ENCODE measurements around the gene HECW1.
"Not testable (repeated sequence)": the region's sequence is repeated elsewhere in the genome, so short reads cannot be mapped to it uniquely, and the experiment has no call there.

HECW1 gene

DNA sequence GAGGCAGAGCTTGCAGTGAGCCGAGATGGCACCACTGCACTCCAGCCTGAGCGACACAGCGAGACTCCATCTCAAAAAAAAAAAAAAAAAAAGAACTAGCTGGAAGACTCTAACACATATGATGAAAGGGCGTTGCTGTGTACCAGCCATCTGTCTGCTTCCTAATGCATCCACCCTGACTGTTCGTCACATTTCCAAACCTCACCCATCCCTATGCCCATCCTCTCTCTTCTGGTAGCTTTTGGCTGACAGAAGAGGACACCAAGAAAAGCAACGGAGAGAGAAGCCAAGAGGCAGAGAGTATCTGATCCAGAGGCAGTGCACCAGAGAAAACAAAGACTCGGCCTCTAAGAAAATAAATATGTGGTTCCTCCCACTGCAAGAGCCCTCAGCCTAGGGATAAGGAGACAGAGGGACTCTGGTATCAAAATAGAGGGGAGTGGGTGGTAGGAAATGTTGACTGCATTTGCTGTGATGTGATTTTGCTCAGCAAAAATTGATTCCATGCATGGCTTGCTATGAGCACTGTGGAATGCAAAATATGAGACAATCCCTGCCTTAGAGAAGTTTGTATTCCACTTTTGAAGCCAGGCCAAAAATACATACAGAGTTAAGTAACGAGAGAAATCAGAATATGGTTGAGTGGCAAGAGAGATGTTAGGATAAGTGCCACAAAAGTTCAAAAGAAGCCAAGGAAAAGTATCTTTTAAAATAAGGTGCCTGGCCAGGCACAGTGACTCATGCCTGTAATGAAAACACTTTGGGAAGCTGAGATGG lies 369.6 kb downstream of the HECW1 start:
- DNase-seq: no peak

DNA sequence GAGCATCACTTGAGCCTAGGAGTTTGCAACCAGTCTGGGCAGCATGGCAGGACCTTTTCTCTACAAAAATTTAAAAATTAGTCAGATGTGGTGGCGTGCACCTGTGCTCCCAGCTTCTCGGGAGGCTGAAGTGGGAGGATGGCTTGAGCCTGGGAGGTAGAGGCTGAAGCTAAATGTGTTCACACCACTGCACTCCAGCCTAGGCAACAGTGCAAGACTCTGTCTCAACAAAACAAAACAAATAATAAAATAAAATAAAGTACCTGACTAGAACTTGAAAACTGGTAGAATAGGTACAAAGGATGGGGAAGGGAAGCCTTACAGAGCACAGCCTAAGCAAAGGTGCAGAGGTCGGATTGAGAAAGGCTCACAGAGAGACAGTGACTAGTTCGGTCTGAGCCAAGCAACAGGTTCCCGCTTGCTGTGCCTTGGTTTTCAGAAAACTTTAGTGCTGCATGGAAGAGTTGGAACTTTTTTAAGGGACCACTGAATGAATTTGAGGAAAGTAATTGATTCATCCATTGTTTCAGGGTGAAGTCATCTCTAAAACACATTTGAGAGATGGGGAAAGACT lies 370.3 kb downstream of the HECW1 start:
- DNase-seq: no peak

DNA sequence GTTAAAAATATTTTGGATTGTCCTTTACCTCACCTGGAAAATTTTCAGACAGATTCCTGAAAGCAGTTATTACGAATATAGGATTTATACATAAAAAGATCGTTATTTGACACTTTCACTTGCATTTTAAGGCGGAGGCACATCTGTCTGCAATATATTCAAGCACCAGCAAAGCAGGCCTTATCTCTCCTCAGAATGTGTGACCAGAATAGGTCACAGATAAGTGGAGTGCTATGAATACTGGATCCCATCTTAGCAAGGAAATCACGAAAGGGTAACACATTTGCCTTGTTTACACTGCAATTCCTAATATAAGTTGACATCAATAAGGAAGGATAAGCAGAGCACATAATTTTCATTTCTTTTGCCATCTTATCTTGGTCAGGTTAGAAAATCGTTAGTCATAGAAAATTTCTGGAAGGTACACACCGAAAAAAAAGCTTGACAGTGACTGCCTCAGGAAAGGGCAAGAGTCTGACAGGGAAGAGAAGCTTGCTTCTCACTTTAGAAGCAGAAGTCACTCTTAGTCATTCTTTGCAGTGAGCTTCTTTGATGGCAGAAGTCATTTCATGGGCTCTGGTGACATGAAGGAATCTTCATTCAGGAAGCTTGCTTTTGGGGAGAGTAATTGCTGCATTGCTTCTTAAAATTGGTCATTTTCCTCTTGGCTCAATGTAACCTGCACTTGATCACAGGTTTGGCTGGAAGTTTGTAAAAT lies 372.4 kb downstream of the HECW1 start:
- DNase-seq: no peak

DNA sequence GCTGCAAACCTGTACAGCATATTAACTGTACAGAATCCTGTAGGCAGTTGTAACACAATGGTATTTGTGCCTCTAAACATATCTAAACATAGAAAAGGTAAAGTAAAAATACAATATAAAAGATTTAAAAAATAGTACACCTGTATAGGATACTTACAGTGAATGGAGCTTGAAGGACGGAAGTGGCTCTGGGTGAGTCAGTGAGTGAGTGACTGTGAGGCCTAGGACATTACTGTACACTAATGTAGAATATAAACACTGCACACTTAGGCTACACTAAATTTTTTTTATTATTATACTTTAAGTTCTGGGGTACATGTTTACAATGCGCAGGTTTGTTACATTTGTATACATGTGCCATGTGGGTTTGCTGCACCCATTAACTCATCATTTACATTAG lies 373.1 kb downstream of the HECW1 start:
- no peak for DNase-seq

DNA sequence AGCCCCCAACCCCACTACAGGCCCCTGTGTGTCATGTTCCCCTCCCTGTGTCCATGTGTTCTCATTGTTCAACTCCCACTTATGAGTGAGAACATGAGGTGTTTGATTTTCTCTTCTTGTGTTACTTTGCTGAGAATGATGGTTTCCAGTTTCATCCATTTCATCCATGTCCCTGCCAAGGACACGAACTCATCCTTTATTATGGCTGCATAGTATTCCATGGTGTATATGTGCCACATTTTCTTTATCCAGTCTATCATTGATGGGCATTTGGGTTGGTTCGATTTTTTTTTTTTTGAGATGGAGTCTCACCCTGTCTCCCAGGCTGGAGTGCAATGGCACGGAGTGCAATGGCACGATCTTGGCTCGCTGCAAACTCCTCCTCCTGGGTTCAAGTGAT lies 373.6 kb downstream of the HECW1 start:
- DNase-seq: not testable (repeated sequence)

DNA sequence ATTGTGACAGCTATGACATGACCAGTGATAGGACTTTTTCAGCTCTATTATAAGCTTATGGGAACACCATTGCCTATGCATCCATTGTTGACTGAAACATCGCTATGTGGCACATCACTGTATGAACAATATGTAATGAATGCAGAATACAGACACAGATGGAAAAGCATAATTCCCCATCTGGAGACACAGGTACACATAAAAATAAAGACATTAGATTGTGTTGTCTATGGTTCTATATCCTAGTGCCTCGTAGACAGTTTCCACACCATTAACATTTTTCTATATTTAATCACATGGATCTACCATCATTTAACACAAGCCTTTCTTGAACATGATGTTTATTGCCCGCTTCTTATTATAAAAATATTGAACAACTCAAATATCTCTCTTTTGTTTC lies 374.2 kb downstream of the HECW1 start:
- DNase-seq: no peak

DNA sequence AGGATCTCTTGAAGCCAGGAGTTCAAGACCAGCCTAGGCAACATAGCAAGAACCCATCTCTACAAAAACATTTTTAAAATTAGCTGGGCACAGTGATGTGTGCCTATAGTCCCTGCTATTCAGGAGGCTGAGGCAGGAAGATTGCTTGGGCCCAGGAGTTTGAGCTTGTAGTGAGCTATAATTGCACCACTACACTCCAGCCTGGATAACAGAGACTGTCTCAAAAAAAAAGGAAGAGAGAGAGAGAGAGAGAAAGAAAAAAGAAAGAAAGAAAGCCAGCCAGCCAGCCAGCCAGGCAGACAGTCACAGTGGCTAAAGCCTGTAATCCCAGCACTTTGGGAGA lies 375.3 kb downstream of the HECW1 start:
- DNase-seq: no peak

DNA sequence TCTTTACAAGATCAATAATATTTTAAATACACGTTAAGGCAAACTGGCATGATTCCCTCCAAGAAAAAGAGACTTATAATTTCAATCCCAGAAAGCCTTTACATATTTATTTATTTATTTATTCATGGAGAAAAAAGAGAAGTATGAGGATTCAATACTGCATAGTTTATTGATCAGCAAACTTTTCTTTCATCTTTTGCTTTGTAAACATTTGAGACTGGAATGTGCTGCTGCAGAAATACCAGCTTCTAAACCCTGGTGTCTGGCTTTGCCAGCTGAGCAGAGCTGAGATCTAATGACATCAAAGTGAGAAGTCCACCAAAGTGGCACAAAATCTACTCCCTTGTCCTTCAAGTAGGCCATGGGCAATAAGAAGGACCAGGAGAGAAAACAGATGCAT lies 376.8 kb downstream of the HECW1 start:
- DNase-seq: no peak

DNA sequence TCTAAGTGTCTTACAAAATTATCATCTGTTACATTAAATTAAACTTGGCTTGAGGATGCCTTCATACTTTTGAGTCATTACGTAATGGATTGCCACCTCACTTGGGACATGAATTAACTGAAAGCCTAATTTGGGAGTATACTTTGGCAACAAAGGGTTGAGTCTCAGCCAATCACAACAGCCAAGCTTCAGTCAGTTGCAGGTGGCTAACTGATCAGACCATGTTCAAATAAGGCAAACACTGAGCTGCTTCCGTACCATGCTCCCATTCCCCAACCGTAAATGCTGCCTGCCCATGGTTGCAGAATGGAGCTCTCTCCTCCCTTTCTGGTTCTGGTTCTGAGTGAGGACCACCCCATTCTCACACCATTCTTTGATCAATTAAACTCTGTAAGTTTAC lies 377.6 kb downstream of the HECW1 start:
- no peak for DNase-seq

DNA sequence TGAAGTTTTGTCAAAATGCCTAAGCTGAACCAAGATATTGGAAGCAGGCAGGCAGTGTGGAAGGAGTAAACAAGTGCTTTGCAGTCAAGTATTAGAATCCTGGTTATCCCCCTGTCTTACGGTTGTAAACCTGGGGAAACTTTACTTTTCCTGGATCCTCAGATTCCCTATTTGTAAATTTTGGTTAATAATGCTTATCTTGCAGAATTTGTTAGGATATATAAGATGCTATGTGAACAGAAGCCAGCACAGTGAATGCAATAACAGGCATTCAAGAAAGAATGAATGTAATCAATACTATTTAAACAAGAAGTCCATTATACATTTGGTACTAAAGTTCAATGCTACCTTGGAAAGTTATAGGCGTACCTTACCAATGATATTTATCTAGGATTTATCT lies 378.7 kb downstream of the HECW1 start:
- no peak for DNase-seq

DNA sequence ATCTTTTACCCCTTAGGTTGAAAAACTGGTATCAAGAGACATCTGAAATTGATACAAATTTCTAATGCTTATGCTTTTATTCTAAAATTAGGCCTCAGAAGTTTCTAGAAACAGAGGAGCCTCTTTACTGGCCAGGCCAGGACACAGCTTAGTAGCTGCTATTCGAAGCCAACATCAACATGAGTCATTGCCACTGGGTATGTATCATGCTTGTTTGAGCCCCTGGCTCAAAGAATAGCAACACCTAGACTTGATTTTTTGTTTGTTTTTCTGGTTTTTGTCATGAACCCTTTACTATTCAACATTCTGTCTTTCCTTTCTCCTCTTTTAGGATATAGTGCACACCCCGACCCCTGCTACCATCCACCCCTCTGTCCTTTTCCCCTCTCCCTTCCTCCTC lies 379.5 kb downstream of the HECW1 start:
- no peak for DNase-seq

DNA sequence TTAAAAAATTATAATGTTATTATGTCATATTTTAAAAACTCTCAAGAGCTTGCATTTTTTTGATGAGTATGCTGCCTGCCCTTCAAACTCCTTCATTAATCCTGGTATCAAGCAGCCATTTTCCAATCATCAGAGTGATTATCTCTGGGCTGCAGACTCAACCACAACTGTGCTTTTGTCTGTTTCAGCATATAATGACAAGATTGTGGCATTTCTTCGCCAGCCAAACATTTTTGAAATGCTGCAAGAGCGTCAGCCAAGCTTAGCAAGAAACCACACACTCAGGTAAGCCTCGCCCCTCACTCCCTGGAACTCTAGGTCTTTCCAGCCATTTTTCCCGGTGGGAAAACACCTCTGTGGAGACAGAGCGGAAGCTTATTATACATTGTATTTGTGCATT lies 380.4 kb downstream of the HECW1 start:
- no peak for DNase-seq

DNA sequence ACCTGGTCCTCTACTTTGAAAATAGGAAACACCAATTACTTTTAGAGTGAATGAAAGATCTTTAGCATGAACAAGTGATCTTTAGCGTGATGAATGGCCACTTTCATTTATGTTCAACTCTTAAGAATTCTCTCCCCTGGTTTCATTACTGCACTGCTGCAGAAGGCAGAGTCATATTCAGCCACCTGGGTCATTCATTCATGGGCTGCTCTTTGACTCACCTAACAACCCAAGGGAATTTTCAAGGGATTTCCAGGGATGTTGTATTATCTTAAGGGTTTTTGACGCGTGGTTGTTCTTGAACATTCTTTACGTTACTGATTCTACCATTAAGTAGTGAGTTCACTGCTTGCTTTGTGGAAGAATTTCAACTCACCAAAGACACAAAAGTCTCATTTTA lies 383.1 kb downstream of the HECW1 start:
- no peak for DNase-seq

DNA sequence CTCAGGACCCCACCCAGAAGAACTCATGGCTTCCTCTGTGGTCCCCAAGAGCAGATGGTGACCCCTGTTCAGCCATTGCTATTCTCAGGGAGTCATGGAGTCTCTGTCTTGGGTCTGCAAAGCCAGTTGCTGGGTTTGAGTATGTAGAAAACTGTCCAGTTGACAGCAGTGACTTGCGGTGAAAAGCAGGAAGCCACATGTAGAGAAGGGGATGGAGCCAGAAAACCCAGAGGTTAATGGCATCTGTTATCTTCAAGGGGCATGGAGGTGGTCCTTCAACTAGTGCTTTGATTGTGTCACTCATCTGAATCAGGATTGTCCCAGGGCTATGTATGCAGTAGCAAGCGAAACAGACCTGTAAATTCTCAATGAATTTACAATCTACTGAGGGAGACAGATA lies 384.1 kb downstream of the HECW1 start:
- DNase-seq: no peak

DNA sequence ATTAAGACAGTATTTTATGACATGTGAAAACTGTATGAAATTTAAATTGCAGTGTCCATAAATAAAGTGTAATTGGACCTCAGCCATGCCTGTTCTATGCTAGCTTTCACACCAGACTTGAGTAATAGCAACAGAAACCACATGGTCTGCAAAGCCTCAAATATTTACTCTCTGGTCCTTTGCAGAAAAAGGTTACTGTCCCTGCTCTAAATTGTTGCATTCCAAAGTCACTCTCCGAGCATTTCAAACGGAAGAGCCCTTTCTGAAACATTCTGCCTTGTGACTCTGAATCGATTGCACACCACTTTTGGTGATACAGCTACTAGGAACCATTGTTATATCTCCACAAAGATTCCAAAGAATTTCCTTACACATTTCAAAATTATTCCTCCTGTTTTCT lies 389.4 kb downstream of the HECW1 start:
- no peak for DNase-seq

DNA sequence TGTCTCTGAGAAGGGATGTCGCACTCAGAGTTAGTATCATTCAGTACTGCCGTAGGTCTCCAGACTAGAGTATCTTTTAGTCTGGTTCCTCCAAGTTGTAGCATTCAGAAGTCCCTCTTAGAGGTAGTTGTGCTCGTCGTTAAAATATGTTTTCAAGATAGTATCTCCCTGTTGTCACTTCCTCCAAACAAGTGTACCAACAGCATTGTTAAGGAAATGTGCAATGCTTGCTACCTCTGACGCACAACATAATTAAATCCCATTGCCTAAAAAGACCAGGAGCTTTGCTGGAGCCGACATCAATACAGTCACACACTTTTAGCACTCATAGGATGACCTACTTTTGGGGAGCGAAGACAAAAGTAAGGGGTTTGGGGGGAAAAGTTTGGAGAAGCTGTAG lies 390.5 kb downstream of the HECW1 start:
- DNase-seq: no peak

DNA sequence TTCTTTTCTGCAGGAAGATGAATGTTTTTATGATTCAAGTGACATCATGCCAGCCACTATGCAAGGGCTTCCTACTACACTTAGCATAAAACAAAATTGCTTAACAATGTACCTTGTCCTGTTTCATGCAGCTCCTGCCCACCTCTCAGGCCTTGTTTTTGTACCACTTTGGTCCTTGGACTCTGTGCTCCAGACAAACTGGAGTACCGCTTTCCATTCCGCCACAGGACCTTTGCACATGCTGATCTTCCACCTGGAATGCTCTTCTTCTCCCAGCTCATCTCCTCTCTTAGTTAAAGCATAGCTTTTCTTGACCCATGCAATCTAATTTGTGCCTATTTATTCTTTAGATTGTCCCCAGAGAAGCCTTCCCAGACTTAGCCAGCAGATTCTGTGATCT lies 393.0 kb downstream of the HECW1 start:
- no peak for DNase-seq

DNA sequence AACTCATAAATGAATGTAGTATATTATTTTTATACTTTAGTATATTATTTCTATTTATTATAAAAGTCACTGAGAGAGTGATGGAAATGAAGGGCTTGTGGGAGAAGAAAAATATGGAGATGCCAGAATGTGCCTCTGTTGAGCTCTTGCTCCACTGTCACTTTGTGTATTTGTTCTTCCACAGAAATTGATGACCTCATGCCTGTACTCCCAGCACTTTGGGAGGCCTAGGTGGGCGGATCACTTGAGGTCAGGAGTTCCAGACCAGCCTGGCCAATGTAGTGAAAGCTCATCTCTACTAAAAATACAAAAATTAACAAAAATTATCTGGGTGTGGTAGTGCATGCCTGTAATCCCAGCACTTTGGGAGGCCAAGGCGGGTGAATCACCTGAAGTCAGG lies 394.0 kb downstream of the HECW1 start:
- no peak for DNase-seq

DNA sequence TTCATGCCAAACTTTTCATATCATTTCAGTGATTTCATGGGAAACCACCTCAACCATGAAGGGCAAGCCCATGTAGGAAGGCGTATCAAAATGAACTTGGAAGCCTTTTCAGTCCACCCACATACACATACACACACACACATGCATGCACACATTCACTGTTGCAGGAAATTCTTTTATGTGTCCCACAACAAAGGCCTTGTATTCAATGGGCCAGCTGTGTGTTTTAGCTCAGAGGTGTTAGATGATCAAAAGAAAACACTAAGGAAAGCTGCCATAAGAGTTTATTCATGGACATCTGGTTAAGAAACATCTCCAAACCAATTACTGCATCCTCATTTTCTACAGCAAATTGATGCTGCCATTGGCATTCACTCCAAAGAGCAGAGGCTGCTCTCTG lies 396.0 kb downstream of the HECW1 start:
- no peak for DNase-seq

DNA sequence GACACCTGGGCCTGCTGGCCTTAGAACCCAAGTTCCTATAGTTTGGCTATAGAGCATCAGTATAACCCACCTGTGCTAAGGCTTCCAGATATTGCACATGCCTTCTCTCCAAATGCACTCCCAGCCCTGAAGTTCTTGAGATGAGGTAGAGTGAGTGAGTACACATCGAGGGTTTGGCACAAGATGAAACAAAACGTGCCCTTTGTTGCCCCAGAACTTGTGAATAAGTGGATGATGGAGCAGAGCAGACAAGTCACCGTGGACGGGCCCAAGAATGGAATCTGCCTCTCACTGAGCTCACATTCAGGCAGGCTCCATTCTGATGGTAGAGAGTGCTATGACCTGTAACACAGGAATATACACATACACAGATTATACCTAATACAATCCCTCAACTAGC lies 397.5 kb downstream of the HECW1 start:
- no peak for DNase-seq

DNA sequence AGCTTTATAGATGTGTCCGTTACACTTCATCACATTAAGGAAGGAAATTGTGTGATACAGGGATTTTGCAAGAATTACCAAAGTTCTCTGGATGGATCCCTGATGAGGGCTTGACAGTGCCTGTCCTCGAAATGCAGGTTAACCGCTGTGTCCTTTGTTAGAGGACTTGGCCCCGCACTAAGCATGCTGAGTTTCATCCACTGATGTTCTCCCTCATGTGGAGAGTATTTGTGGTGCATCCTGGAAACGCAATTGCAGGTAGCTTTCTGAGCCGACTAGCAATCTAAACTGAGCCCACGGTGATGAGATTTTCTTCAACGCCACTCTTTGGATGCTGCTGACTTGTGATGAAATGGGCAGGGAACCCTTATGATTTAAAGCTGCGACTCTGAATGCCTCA lies 398.6 kb downstream of the HECW1 start:
- DNase-seq: peak in 1 of 3 experiments; percentile 10

DNA sequence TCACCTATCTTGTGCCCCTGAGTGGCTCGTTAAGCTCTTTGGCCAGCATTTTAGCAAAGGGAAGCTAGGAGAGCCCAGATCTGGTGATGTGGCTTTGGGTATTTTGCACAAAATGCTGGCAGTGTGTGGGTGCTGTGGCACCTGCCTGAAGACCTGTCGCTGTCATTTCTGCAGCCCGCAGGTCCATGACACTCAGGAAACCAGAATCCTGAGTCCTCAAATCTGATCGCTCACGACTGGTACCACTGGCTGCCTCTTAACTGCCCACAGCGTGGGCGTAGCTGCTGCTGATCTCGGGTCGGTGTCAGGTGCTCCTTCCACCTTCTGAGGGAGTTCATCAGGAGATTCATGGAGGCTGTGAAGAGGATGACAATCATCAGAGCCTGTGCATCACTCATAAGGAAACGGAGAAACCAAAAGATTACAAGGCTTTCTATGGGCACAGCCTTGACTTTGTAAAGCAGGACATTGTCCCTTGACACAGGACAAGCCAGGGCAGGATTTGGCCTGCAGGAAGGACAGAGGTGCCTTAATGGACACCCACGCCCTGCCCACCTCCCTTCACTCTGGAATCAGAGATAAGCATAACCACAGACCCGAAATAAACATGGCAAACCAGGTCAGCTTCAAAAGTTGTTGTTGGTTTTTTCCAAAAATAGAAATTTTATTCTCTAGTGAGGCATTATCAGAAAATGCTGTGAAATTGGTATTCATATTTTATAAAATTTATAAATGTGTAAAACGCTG lies 399.5 kb downstream of the HECW1 start:
- DNase-seq: no peak

DNA sequence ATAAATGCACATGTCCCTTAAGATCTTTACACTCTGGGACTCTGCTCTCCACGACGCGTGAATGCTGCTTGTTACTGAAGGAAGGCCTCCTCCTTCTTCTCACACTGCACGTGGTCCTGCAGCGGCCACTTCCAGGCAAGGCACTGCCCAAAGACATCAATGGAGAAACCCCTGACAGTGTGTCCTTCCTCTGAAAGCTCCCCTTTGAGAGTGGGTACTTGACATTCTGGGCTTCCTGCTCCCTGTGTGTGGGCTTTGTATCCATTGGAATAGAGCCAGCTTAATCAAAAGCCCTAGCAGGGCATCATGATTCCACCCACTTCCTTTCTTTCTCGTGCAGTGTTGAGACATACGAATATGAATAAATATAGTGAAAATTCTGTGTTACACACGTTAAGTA lies 400.8 kb downstream of the HECW1 start:
- peak in 2 of 3 experiments; percentile 32 to 69 for DNase-seq

Measured in NCI-H1417 (cell line).